HCT116 (cell line): ENCODE measurements around the gene APBA3.

Experiments
- CBX3 ChIP-seq: IDR thresholded peaks from 2 replicates; pipeline ENCODE4 v1.6.1; 2012; ENCODE audit warnings: low read depth
- CEBPB ChIP-seq: IDR thresholded peaks from 2 replicates; pipeline ENCODE4 v1.6.1; 2012; ENCODE audit warnings: low read depth
- EZH2 ChIP-seq: fragments of 200-600 bp; sonication (generic); IDR thresholded peaks from 2 replicates; pipeline ENCODE4 v1.6.1; 2017; ENCODE audit warnings: antibody characterized with exemption, mixed run types
- POLR2A ChIP-seq: IDR thresholded peaks from 2 replicates; pipeline ENCODE4 v1.7.0; 2011; ENCODE audit warnings: borderline replicate concordance; ENCODE audit not compliant: insufficient read depth, insufficient read length; ENCODE audit errors: extremely low read depth
- RAD21 ChIP-seq: IDR thresholded peaks from 2 replicates; pipeline ENCODE4 v1.6.1; 2012; ENCODE audit warnings: low read depth, mild to moderate bottlenecking
- SP1 ChIP-seq: IDR thresholded peaks from 2 replicates; pipeline ENCODE4 v1.6.1; 2012; ENCODE audit warnings: low read depth
- TCF7L2 ChIP-seq: IDR thresholded peaks from 2 replicates; pipeline ENCODE4 v1.7.0; 2011; ENCODE audit warnings: borderline replicate concordance, inconsistent platforms; ENCODE audit not compliant: insufficient read depth, insufficient read length; ENCODE audit errors: extremely low read depth
- ZNF274 ChIP-seq: fragments of 200-500 bp; sonication (Bioruptor generic); IDR thresholded peaks from 2 replicates; pipeline ENCODE4 v1.6.1; 2014; ENCODE audit warnings: mild to moderate bottlenecking, low read depth, low read length, inconsistent platforms
- TF ChIP-seq, protein P1 (sequence below), 3 experiments: fragments of 200-600 bp in 1 of 3; sonication (generic) in 1 of 3; IDR thresholded peaks in 2 of 3; conservative IDR thresholded peaks in 1 of 3; 2 replicates each; pipeline ENCODE4 v1.5.1; 2012 to 2017; ENCODE audit warnings: low read depth in 2 of 3, low read length in 2 of 3, antibody characterized with exemption in 1 of 3, borderline replicate concordance in 1 of 3, control low read depth in 1 of 3, mild to moderate bottlenecking in 1 of 3, mixed read lengths in 1 of 3, mixed run types in 1 of 3, moderate library complexity in 1 of 3; ENCODE audit not compliant: insufficient read depth in 1 of 3
- TF ChIP-seq, protein P2 (sequence below): IDR thresholded peaks from 2 replicates; pipeline ENCODE4 v1.6.1; 2012
- TF ChIP-seq, protein P3 (sequence below): IDR thresholded peaks from 2 replicates; pipeline ENCODE4 v1.6.1; 2012
- TF ChIP-seq, protein P4 (sequence below): IDR thresholded peaks from 2 replicates; pipeline ENCODE4 v1.6.1; 2012; ENCODE audit warnings: low read depth

DNA sequence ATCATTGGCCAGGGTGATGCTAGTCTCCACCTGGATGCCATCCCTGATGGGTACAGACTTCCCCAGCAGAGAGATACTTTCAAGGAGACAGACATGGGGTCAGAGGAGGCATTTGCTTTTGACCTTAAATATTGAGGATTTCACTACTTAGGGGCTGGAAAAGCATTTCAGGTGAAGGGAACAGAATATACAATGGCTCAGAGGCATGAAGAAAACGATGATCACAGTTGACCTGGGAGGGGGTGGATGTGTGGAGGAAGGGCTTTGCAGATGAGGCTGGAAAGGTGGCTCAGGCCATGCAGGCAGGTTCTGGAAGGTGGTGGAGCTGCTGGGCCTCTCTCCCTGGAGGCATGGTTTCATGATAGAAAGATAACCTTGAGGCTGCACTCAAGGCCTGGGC, 20.8 kb upstream of the APBA3 start:
- TF ChIP-seq, protein P1, sequence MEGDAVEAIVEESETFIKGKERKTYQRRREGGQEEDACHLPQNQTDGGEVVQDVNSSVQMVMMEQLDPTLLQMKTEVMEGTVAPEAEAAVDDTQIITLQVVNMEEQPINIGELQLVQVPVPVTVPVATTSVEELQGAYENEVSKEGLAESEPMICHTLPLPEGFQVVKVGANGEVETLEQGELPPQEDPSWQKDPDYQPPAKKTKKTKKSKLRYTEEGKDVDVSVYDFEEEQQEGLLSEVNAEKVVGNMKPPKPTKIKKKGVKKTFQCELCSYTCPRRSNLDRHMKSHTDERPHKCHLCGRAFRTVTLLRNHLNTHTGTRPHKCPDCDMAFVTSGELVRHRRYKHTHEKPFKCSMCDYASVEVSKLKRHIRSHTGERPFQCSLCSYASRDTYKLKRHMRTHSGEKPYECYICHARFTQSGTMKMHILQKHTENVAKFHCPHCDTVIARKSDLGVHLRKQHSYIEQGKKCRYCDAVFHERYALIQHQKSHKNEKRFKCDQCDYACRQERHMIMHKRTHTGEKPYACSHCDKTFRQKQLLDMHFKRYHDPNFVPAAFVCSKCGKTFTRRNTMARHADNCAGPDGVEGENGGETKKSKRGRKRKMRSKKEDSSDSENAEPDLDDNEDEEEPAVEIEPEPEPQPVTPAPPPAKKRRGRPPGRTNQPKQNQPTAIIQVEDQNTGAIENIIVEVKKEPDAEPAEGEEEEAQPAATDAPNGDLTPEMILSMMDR (IDR thresholded peaks at IDR 0.05 in 2 of 3, conservative IDR thresholded peaks at IDR 0.05 in 1 of 3; ENCODE audit: borderline replicate concordance in 1 of 3, insufficient read depth in 1 of 3, low read depth in 2 of 3, low read length in 2 of 3) = no peak
- TF ChIP-seq EZH2 = no peak
- TF ChIP-seq, protein P2, sequence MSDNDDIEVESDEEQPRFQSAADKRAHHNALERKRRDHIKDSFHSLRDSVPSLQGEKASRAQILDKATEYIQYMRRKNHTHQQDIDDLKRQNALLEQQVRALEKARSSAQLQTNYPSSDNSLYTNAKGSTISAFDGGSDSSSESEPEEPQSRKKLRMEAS = no peak
- no peak for TF ChIP-seq POLR2A
- TF ChIP-seq, protein P3, sequence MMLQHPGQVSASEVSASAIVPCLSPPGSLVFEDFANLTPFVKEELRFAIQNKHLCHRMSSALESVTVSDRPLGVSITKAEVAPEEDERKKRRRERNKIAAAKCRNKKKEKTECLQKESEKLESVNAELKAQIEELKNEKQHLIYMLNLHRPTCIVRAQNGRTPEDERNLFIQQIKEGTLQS = no peak
- TF ChIP-seq RAD21 = no peak
- TF ChIP-seq ZNF274 = no peak
- no peak for TF ChIP-seq CEBPB
- no peak for TF ChIP-seq SP1
- TF ChIP-seq TCF7L2 = no peak
- no peak for TF ChIP-seq CBX3
- TF ChIP-seq, protein P4, sequence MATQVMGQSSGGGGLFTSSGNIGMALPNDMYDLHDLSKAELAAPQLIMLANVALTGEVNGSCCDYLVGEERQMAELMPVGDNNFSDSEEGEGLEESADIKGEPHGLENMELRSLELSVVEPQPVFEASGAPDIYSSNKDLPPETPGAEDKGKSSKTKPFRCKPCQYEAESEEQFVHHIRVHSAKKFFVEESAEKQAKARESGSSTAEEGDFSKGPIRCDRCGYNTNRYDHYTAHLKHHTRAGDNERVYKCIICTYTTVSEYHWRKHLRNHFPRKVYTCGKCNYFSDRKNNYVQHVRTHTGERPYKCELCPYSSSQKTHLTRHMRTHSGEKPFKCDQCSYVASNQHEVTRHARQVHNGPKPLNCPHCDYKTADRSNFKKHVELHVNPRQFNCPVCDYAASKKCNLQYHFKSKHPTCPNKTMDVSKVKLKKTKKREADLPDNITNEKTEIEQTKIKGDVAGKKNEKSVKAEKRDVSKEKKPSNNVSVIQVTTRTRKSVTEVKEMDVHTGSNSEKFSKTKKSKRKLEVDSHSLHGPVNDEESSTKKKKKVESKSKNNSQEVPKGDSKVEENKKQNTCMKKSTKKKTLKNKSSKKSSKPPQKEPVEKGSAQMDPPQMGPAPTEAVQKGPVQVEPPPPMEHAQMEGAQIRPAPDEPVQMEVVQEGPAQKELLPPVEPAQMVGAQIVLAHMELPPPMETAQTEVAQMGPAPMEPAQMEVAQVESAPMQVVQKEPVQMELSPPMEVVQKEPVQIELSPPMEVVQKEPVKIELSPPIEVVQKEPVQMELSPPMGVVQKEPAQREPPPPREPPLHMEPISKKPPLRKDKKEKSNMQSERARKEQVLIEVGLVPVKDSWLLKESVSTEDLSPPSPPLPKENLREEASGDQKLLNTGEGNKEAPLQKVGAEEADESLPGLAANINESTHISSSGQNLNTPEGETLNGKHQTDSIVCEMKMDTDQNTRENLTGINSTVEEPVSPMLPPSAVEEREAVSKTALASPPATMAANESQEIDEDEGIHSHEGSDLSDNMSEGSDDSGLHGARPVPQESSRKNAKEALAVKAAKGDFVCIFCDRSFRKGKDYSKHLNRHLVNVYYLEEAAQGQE = no peak
